Fibroblast of villous mesenchyme (primary cell): ENCODE measurements around the gene LRTM2. TPM values are rescaled to one million over a fixed set of nuclear protein-coding genes. Genes with fewer than 3 reads are reported as not detected.
A peak's percentile ranks its signal among the peaks of the same experiment; 100 is the strongest.

ENCODE experiments used
- DNase-seq: peaks from one replicate; pipeline ENCODE4 v3.0.0-alpha.2; 2010; ENCODE audit warnings: low read depth
- H3K4me3 ChIP-seq: 2 replicates; pipeline ENCODE4 v1.5.1; 2011; ENCODE audit warnings: low read depth, mild to moderate bottlenecking, low read length
- total RNA-seq: library from RNA; depleted of rRNA; stranded (reverse); fragments of >200 nt; gene quantifications from 2 replicates; pipeline ENCODE4 v1.2.3, GENCODE V29; 2012
- TF ChIP-seq, protein P1 (sequence below): IDR thresholded peaks from 2 replicates; pipeline ENCODE4 v1.5.1; 2012; ENCODE audit warnings: low read depth, mild to moderate bottlenecking, low read length; ENCODE audit not compliant: insufficient read depth

Gene LRTM2
- total RNA-seq, 1 donor = not detected

DNA sequence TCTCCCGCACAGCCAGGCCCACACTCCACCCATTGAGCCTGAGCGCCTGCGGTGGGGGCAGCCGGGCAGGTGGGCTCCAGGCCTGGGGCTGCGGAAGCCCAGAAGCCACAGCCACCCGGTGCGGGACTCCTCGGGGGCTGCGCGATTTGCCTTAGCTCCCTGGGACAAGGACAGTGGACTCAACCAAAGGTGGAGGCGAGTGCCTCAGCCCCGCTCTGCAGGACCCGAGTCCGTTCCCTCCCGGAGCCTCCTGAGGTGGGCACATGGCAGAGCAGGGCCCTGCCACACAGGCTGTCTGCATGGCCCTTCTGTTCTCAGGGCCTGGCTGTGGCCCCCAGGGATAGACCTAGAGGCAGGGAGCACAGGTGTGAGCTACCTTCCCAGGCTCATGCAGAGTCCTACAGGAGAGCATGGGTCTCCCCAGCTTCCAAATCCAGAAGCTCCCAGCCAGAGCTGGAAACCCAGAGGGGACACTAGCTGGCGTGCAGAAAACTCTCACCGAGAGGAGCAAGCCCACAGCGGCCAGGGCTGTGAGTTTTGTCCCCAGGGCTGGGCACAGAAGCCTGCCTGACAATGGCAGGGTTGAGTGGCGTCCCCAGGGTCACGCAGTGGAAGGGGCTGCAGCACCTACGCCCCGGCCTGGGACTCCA is 22.2 kb upstream of the LRTM2 start:
- no peak overlapping the region for H3K4me3 ChIP-seq
- DNase-seq = no peak
- TF ChIP-seq, protein P1, sequence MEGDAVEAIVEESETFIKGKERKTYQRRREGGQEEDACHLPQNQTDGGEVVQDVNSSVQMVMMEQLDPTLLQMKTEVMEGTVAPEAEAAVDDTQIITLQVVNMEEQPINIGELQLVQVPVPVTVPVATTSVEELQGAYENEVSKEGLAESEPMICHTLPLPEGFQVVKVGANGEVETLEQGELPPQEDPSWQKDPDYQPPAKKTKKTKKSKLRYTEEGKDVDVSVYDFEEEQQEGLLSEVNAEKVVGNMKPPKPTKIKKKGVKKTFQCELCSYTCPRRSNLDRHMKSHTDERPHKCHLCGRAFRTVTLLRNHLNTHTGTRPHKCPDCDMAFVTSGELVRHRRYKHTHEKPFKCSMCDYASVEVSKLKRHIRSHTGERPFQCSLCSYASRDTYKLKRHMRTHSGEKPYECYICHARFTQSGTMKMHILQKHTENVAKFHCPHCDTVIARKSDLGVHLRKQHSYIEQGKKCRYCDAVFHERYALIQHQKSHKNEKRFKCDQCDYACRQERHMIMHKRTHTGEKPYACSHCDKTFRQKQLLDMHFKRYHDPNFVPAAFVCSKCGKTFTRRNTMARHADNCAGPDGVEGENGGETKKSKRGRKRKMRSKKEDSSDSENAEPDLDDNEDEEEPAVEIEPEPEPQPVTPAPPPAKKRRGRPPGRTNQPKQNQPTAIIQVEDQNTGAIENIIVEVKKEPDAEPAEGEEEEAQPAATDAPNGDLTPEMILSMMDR = no peak

DNA sequence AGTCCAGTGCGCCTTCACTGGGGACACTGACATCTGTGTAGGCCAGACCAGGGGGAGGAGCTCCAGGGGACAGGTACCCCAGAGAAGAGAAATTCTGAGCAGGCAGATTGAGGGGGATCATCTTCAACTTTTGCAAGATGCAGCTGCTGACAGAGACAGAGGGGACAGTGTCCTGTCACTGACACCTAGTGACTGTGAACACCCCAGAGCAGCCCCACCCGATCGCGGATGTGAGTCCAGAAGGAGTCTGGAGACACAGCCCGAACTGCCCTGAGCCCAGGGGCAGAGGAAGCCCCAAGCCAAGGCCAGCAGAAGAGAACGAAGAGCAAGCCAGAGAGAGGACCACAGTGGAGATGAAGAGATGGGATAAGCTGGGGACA is 21.7 kb upstream of the LRTM2 start:
- no peak overlapping the region for H3K4me3 ChIP-seq
- no peak for DNase-seq
- TF ChIP-seq, protein P1 = no peak

DNA sequence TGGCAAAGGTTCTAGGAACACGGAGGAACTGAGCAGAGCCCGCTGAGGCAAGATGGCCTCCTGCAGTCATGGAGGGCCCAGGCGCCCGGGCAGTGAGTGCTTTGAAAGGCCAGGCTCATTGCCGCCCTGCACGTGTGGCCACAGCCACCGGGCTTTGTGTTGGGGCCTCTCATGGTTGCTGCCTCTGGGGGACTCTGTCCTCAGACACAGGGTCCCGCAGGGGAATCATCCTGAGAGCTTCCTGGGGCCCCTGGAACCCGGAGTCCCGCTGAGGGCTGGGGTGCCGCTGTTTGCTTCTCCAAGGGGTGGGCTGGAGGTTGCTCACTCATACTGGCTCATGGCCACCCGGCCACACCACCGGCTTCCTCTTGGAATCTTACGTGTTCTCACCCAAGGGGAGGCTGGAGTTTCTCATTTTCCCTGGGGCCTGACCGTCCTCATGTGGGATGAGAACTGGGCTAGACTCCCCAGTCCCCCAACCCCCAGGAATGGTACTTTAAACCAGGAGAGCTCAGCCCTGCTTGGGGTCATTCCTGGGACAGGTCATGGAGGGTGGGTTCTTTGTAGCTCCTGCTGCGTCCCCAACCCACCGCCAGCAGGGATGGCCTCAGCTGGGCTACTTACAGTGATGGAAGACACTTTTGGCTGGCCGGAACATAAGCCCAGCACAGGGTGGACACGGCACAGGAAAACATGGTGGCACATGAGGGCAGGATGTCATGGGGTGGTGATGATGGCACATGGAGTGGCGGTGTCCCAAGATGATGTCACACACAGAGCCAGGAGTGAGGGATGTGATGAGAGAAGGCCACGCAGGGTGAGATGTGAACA is 21.1 kb upstream of the LRTM2 start:
- no peak overlapping the region for H3K4me3 ChIP-seq
- TF ChIP-seq, protein P1 = no peak
- DNase-seq = no peak

DNA sequence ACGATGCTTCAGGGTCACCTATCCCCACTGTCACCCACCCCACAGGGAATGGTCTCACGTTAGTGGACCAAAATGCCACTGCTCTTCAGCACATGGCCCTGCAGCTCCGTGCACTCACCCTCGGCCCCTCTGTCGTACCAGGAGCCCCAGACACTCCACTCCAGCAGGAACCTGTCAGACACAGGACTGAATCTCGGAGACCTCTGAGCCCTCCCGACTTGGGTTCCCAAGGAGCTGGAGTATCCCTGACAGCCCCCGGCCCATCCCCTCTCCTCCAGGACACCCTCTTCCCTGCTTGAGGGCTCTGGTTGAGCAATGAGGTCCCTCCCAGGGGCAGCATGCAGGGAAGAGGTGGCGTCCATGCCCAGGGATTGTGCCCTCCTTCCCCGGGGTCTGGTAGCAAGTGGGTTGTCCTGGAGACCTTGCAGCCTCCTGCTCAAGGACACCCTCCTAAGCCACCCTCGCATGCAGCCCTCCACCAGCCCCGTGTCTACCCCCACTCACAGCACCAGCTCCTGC is 20.4 kb upstream of the LRTM2 start:
- no peak for DNase-seq
- no peak overlapping the region for H3K4me3 ChIP-seq
- TF ChIP-seq, protein P1 = no peak

DNA sequence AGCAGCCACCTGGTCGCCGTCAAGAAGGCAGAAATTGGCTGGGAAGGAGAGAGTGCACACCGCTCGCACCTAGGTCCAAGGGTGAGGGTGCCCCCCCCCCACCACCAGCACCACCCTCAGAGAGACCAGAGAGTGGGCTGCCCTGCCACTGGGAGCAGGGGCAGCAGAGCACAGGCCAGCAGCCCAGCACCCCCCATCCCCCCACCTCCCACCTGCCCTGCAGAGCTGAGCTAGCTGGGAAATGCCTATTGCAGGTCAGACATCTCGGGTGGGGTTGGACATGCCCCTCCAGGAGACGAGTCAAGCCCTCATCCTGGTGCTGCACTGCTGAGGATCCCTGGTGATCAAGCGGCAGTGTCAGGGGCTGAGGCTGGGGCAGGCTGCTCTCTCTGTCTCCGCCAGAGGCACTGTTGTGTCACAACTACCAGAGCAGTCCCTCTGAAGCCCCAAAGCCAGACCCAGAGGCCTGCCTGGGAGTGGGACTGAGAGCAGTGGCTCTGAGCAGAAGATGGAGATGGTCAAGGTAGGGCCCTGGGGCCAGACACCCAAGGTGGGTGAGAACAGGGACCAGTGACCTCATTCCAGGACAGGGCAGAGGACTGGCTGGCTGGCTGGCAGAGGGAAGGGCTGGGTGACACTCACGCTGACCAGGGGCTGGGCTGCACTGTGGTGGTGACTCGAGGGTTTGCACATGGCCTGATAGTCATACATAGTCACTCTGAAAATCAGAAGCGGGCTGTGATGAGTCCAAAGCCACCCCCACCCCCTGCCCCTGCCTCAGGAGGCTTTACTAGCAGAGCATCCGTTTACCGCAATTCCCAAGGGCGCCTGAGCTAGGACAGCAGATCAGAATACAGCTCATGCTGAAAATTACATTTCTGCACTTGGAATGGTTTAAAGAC is 19.7 kb upstream of the LRTM2 start:
- TF ChIP-seq, protein P1 = peak; percentile 20
- no peak for DNase-seq

DNA sequence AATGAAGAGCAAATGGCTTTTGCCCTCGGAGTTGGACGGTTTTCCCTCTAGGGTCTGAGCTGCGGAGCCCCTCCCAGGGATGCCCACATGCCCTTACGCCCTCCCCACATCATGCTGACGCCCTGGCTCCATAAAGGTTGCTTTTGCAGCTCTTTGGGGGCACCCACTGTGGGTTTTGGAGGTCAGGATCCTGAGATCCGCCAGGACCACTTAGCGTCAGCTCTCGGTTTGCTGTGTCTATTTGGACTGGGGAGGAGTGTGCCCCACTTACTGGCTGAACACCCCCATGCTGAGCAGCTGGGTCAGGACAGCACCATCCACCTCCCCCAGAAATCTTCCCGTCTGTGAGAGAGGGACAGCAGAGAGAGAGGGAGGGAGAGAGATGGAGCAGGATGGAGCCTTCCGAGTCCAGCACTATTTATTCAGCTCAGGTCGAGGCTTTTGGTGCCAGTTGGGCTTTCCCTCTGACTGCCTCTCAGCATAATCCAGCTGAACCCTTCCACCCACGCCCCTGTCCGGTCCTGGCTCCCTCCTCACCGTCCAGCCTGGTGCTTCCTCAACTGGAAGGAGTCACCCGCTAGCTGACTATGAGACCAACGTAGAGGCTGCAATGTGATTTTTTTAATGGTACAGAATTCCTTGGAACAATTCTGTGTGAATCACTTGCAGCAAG is 18.9 kb upstream of the LRTM2 start:
- H3K4me3 ChIP-seq = no peak overlapping the region
- DNase-seq = no peak
- TF ChIP-seq, protein P1 = no peak

More for the DNA sequence above, 19.7 kb upstream of the LRTM2 start:
- no peak overlapping the region for H3K4me3 ChIP-seq
